ENCODE data around the gene MEIS3.

- TF ChIP-seq PRDM1 (tag by site-specific recombination; IDR thresholded peaks at IDR 0.05) (no peak), CTCF (tag by site-specific recombination; IDR thresholded peaks at IDR 0.05) (no peak), ZNF510 (tag by site-specific recombination; IDR thresholded peaks at IDR 0.05; ENCODE audit: insufficient replicate concordance) (no peak), ZNF677 (tag by site-specific recombination; IDR thresholded peaks at IDR 0.05) (no peak), ZNF664 (tag by site-specific recombination; IDR thresholded peaks at IDR 0.05) (no peak), ZNF416 (tag by site-specific recombination; IDR thresholded peaks at IDR 0.05) (no peak), ZNF138 (tag by site-specific recombination; IDR thresholded peaks at IDR 0.05; ENCODE audit: borderline replicate concordance) (no peak), KLF7 (tag by site-specific recombination; IDR thresholded peaks at IDR 0.05; ENCODE audit: borderline replicate concordance) (no peak), ZNF585B (tag by site-specific recombination; IDR thresholded peaks at IDR 0.05) (no peak), TCF7L2 (IDR thresholded peaks at IDR 0.05; ENCODE audit: borderline replicate concordance, low read depth, low read length) (no peak), AEBP2 (tag by site-specific recombination; IDR thresholded peaks at IDR 0.05; ENCODE audit: borderline replicate concordance) (no peak), ZNF776 (tag by site-specific recombination; IDR thresholded peaks at IDR 0.05; ENCODE audit: borderline replicate concordance) (no peak)
- TF ChIP-seq, protein P1, sequence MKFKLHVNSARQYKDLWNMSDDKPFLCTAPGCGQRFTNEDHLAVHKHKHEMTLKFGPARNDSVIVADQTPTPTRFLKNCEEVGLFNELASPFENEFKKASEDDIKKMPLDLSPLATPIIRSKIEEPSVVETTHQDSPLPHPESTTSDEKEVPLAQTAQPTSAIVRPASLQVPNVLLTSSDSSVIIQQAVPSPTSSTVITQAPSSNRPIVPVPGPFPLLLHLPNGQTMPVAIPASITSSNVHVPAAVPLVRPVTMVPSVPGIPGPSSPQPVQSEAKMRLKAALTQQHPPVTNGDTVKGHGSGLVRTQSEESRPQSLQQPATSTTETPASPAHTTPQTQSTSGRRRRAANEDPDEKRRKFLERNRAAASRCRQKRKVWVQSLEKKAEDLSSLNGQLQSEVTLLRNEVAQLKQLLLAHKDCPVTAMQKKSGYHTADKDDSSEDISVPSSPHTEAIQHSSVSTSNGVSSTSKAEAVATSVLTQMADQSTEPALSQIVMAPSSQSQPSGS (tag by site-specific recombination; IDR thresholded peaks at IDR 0.05; ENCODE audit: low read depth) = no peak
These were observed 8.2 kb downstream of the MEIS3 start for GRCh38 chr19:47411101-47411500.

All from HEK293 (cell line).